Esophagus muscularis mucosa (tissue), 3 donors: ENCODE results near the gene PIMREG.
"Not testable (repeated sequence)": the region's sequence is repeated elsewhere in the genome, so short reads cannot be mapped to it uniquely, and the experiment has no call there.

Source experiments
- CTCF ChIP-seq, 3 experiments: fragments of 200-600 bp in 2 of 3; fragments of 450-650 bp in 1 of 3; sonication (generic) in 2 of 3; IDR thresholded peaks; one replicate each; pipeline ENCODE4 v1.5.1; 2017 to 2019; ENCODE audit warnings: antibody characterized with exemption in 3 of 3, mild to moderate bottlenecking in 2 of 3, moderate library complexity in 1 of 3
- POLR2A ChIP-seq: fragments of 450-650 bp; IDR thresholded peaks from one replicate; pipeline ENCODE4 v1.6.1; 2017; ENCODE audit warnings: antibody characterized with exemption, moderate library complexity, mild to moderate bottlenecking, low read depth
- POLR2AphosphoS5 ChIP-seq, 2 donors: sonication (generic); formaldehyde crosslinking; IDR thresholded peaks; one replicate each; pipeline ENCODE4 v1.6.1; 2017; ENCODE audit warnings: antibody characterized with exemption in 2 of 2

GRCh38 chr17:6482796-6483195 lies 38.5 kb downstream of the PIMREG start:
- TF ChIP-seq POLR2A; CTCF (IDR thresholded peaks at IDR 0.05); POLR2AphosphoS5 (IDR thresholded peaks at IDR 0.05): not testable (repeated sequence)
